HG03175 (cell line): ENCODE results near the gene TEX26.

ENCODE experiments used
- ATAC-seq: cut with Tn5 transposase; IDR thresholded peaks from one replicate; pipeline ENCODE4 v1.9.1; 2021; ENCODE audit warnings: mild to moderate bottlenecking, moderate library complexity; ENCODE audit not compliant: unreplicated experiment

Gene TEX26

DNA sequence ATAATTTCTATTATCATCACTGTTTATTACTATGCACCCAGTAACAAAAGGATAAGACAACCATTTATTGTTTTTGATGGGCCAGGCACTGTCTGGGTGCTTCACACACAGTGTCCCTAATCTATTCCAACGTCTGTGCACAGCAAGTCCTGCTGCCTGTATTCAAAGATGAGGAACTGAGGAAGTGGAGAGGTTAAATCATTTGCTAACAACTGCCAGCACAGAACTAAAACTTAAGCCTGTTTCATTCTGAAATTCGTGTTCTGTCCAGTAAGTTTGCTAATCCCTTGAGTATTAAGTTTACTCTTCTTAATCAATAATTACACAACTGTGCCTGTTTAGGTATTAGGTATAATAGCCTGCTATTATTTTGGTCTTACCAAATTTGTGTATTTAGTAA lies 41.9 kb downstream of the TEX26 start:
- ATAC-seq: peak; percentile 53

DNA sequence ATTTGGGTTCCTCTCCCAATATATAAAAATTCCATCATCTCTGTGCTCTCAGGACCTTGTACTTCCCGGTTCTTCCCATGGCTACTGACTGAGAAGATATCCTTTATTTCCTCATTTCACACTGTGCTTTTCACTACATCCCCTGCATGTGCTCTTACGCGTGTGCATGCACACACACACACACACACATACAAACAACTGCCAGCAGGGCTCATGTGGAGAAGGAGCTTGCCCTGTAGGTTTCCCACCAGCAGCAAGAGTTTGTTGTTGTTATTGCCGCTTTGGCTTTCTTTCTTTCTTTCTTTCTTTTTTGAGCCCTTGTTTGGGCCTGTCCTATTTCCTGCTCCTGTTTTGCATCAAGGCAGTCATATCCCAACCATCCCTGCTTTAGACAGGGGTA lies 43.6 kb downstream of the TEX26 start:
- no peak for ATAC-seq

DNA sequence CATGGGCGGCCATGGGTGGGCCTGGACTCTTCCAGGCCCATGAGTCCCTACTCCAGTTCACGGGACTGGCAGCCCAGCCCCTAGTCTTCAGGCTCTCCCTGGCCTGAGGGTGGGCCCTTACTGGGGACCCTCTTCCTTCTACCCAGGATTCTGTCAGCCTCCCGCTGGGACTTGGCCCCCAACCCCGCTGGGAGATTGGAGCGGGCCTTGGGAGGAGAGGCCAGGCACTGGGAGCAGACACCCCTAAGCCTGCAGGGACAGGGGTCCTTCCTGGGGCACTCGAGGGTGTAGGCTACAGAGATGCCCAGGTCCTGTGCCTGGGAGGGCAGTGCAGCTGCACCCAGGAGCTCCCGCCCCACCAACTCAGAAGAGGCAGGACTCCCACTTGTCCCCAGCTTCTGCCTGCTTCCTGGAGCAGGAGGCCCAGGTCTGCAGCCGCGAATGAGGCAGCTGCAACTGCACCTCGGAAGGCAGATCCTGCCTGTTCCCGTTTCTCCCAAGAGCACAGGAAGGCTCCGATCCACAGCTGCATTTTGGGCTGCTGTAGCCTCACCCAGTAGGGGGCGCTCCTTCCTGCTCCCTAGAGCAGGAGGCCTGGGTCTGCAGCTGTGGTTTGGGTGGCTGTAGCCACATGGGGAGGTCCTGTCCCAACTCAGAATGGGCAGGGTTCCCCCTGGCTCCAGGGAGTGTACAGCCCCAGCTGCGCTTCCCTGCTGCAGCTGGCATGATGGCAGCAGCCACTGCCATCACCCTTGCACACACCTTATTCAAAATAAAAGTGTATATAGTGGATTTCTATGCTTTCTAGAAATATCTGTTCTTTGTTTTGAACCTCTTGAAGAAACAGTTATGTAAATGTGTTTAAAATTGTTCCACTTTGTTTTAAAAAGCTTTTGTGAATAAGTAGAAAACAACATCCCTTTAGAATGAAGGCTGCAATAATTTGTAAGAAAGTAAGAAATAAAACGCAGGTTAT lies 46.8 kb downstream of the TEX26 start:
- no peak for ATAC-seq

DNA sequence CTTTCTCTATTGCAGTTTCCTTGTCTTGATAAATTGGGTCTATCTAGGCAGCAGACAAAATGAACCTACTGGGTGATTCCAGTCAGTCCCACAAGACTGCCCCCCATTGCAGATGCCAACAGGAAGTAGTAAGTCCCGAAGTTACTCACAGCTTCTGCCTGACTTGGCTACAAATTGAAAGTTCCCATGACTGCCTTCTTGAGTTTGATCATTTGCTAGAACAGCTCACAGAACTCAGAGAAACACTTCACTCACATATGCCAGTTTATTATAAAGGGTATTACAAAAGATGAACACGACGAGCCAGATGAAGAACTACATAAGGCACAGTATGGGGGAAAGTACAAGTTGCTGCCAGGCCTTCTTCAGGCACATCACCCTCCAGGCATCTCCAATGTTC lies 50.0 kb downstream of the TEX26 start:
- ATAC-seq: no peak

DNA sequence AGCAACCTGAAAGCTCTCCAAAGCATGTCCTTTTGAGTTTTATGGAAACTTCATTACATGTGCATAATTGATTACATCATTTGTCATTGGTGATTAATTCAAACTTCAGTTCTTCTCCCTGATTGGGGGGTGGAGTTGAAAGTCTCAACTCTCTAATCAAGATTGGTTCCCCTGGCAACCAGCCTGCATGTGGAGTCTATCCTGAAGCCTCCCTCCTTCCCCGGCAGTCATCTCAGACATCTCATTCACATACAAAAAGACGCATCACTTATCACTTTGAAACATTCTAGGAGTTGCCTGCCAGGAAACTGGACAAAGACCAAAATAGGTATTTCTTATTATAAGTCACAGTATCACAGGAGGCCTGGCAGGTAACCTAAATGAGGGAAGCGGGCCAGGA lies 50.5 kb downstream of the TEX26 start:
- ATAC-seq: no peak

DNA sequence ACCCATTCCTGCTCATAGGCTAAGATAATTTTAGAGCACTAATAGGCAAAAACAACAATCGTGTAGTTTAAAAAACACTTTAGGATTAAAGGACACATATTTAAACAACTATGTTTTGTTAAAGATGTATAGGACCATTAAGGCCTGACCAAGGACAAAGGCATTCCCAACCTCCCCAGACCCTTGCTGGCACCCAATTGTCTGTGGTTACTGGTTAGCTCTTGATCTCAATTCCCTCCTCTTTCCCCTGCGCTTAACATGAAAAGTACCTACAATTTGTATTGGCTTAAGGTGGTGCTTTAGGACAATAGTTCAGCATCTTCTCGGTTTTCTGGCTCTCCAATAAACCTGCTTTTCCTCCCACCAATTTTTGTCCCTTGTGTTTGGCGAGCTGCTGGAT lies 51.0 kb downstream of the TEX26 start:
- no peak for ATAC-seq

DNA sequence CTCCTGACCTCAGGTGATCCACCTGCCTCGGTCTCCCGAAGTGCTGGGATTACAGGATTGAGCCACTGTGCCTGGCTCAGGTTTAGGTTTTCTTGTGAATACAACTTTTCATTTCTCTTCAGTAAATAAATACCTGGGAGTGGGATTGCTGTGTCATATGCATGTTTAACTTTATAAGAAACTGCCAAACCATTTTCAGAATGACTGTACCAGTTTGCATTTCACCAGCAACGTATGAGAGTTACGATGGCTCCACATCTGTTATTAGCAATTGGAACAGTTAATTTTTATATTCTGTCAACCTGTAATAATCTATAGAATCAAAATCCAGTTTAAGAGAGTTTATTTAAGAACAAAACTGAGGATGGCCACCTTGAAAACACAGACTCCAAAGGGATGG lies 52.2 kb downstream of the TEX26 start:
- ATAC-seq: no peak

DNA sequence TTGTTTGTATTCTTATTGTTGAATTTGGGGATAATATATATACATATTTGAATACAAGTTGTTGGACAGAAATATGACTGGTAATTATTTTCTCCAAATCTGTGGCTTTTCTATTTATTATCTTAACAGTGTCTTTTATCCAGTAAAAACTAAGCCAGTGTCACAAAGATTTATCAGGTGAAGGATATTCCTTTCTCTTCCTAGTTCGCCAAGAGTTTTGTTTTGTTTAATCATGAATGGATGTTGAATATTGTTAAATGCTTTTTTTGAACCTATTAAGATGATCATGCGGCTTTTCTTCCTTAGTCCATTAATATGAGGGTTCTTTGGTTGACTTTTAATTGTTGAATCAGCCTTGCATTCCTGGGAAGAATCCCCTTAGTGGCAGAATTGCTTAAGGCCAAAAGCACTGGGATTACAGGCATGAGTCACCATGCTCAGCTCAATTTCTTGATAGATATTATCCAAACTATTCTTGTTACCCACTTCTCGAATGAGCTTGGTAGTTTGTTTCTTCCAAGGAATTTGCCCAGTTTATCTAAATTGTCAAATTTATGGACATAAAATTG lies 53.3 kb downstream of the TEX26 start:
- no peak for ATAC-seq

DNA sequence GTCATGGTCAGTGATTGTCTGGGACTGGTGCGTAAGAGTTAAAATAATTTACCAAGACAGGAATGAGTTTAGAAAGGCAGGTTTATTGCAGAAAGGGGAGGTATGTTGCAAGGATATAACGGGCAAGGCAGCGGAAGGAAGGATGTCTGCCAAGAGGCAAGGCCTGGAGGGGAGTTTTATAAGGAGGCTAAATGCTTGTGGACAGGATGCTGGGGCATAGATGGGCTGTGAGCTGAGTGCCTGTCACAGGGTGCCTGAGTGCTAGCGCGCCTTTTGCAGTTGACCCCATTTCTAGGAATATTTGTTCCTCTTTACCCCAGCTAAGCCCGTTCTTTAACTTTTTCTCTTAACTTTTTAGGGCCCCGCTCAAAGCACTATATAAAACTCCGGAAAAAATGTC lies 58.7 kb downstream of the TEX26 start:
- ATAC-seq: no peak

DNA sequence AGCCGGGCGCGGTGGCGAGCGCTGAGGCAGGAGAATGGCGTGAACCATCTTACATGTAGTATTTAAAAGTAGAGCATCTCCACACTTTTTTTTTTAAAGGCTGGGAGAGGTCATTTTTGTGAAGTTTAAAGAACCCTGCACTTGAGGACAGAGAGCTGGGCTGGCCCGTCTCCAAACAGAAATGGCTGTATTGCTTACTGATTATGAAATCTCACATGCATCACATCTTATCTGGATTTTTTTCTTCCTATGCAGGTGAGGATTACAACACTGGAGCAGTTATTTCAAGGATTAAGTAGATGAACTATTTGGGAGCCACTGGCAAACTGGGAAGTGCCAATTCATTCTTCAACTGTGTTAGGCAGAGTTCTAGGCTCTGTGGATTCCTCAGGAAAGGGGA lies 59.5 kb downstream of the TEX26 start:
- no peak for ATAC-seq

DNA sequence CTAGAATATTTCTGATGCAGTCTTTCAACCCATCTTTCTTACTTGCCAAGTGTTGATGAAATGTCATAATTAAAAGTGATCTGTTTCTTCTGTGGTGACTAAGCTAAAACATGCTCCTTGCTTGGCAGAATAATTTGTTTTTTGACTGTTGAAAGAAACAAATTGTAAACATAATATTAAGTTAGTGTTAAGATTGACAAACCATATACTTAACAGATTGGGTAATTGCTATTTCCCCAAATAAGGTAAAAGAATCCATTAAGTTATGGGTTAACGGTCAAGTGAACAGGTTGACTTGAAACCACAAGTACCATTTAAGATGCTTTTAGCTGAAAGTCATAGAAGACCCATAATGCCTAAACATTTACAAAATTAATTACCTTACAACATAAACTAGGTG lies 62.9 kb downstream of the TEX26 start:
- ATAC-seq: no peak

DNA sequence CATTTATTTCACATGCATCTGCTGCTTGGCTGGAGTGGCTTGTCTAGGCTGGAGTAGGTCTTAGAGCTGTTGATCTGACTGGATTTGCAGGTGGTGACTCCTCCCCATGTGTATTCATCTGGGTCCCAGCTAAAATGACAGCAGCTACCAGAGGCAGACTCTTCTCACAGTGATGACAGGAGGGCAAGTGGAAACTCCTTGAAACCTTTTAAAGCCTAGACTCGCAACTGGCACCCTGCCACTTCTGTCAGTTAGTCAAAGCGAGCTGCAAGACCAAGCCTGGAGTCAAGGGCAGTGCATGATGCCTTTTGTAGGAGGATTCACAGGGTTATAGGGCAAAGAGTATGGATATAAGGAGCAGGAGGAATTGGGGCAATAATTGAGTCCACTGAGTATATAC lies 65.2 kb downstream of the TEX26 start:
- no peak for ATAC-seq

DNA sequence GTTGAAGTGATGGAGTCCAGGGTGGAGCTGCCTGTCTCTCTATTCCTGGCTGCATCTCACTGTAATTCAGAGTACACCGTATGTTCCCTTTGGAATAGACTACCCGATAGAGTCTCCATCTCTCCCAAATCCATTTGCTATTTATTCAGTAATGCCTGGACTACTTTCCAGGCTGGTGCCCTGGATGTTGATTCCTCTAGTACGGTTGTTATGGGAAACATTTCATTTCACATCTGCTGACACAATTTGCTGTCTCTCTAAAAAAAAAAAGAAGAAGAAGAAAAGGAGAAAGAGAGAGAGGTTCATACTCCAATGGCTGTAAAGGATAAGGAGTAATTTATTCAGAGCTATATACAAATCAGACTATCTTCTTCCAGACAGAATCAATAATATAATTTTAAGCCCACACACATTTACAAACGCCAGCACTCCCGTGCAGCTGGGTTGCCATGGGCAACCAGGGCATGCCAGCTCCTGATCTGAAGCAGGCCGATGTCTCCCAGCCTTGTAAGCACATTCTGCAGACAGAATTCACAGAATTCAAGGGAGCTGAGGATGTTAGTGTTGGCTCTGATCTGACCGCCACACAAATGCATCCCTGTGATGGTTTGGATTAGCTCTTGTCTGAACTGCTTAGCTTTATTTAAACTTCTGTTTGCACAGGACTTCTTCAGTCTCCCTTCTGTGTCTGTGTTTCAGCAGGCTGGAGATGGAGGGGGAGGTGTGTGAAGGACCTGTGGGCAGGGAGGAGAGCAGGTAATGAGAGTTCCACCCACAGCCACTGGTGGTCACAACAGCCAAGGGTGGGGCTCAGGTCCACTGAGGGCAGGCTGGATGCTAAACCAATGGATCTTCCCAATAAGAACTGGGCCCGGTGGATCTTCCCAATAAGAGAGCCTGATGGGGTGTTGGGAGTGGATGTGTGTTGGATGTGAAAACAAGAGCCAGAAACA lies 66.0 kb downstream of the TEX26 start:
- ATAC-seq: no peak

DNA sequence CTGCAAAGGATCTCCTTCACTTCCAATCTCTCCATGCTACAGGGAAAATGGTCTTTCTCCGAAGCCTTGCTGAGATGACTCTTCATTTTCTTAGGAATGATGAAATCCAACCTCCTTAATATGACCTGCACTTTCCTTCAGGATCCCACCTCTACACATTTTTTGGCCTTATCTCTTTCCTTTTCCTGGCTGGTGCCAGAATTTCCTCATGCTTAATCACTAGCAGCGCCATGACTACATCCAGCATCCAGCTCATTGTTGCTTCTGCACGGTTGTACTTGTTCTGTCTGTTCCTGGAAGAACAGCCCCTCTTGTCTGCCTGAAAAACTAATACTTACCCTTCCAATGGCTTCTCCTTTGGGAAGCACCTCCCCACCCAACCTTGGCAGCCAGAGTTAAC lies 68.4 kb downstream of the TEX26 start:
- no peak for ATAC-seq

DNA sequence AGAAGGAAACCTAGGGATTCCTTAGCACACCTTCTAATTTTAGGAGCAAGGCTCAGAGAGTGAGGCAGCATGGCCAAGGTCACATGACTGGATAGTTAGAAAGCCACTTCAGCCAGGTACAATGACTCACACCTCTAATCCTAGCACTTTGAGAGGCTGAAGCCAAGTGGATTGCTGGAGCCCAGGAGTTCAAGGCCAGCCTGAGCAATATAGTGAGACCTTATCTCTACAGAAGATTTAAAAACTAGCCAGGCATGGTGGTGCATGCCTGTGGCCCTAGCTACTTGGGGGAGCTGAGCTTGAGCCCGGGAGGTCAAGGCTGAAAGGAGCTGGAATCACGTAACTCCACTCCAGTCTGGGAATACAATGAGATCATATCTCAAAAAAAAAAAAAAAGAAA lies 69.2 kb downstream of the TEX26 start:
- no peak for ATAC-seq

DNA sequence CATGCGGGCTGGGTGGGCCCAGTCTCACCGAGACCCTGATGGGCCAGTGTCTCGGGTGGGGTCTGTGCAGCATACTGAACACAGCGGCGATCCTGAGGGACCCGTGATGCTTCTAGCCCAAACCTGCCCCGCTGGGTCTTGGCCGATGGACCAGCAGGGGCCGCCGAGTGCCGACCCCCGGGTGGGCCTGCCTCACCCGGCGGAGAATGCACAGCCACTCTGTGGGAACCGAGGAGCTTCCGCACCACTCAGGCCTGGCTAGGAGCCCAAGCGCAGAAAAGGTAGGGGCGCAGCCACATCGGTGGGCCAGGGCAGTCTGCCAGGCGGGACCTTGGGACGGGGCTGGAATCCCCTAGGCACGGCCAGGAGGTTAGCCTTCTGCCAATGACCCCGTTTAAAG lies 72.6 kb downstream of the TEX26 start:
- no peak for ATAC-seq

DNA sequence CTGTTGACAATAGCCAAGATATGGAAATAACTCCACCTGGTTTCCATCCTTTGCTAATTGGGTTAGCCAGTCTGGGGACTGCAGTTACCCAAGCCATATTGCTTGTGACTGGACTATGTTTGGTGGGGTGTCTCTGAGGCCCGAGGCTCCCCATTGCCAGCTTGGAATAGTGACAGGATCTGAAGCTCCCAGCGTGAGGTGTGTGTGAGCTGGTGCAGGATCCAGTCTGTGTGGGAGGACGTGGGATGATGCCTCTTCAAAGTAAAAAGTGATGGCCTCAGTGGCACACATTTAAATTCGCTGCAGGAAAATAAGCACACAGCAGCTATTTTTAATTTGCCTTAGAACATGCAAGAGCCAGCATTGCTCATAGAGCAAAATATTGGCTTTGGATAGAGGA lies 75.0 kb downstream of the TEX26 start:
- ATAC-seq: no peak

DNA sequence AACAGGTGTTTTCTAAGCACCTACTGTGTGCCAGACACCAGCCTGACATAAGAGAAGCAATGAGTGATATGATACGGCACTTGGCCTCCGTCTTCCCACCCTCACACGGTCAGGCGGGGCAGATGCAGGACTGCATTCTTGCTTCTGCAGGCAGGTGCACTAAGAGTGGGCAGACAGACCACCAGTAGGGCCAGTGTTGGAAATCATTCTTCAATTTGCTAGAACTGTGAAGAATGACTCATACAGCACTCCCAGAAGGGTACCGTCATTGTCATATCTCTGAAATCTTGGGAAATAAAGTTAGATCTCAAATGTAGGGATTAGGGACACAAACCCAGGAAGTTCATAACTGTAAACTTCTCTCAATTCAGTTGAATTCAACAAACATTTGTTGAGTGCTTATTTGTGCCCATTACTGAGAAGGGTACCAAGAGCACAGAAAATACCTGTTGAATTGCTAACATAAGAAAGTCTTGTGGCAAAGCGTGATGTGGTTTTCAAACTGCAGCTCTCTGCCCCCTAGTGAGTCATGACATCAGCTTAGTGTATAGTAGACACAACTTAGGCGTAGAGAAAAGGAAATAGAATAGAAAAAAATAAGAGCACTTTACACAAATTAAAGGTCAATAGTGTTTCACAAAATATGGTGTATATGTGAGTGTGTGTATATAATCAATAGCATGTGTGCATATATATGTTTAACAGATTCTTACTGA lies 76.1 kb downstream of the TEX26 start:
- ATAC-seq: no peak

DNA sequence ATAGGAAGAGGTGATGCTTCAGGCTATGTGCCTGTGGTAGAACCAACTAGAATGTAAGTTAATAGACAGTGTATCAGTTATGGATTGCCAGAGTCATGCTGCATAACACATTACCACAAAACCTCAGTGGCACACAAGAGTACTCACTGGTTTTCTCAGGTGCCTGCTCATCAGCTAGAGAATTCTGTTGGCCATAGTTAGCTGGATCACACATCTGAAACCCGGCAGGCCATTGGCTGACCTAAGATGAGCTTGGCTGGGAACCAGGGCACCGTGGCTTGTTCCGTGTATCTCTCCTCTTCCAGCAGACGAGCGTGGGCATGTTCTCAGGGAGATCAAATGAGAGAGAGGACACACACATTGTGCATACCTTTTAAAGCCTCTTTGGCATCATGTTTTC lies 76.7 kb downstream of the TEX26 start:
- ATAC-seq: no peak

DNA sequence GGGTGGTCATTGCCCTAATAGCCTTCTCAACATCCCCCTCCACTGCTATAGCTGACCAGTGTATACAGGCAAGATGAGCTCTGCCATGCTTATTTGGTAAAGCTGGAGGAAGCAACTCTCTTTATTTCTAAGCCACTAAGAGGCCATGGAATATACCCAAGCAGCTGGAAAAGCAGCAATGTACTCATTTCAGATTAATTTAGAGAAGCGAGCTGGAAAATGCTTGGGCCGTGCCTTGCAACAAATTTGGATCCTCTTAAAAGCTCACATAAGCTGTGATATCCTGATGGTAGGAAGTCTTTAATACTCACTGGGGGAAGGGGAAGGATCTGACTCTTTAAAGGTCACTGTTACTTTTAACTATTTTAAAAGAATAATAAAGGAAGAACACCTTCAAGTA lies 77.8 kb downstream of the TEX26 start:
- no peak for ATAC-seq
